Loucy (cell line): ENCODE results near the gene IL17RD.

Experiments used
- H2AFZ ChIP-seq: fragments of 200-600 bp; sonication (generic); 2 replicates; pipeline ENCODE4 v1.6.0; 2016; ENCODE audit warnings: antibody characterized with exemption, mild to moderate bottlenecking, low read length, moderate library complexity
- H3F3A ChIP-seq: fragments of 200-600 bp; 2 replicates; pipeline ENCODE4 v1.6.0; 2016; ENCODE audit warnings: antibody characterized with exemption, low read depth, mild to moderate bottlenecking
- H3K27me3 ChIP-seq: fragments of 200-600 bp; sonication (generic); 2 replicates; pipeline ENCODE4 v1.6.1; 2014; ENCODE audit warnings: low read length, mild to moderate bottlenecking; ENCODE audit not compliant: insufficient read depth, poor library complexity, severe bottlenecking
- H3K36me3 ChIP-seq: fragments of 200-600 bp; sonication (generic); 2 replicates; pipeline ENCODE4 v1.6.1; 2016; ENCODE audit warnings: low read length; ENCODE audit not compliant: insufficient read depth
- H3K4me1 ChIP-seq: fragments of 200-600 bp; sonication (generic); 2 replicates; pipeline ENCODE4 v1.5.1; 2014; ENCODE audit warnings: low read length, mild to moderate bottlenecking; ENCODE audit not compliant: insufficient read depth, poor library complexity, severe bottlenecking
- H3K4me2 ChIP-seq: fragments of 200-600 bp; sonication (generic); 2 replicates; pipeline ENCODE4 v1.6.0; 2014; ENCODE audit warnings: antibody characterized with exemption, low read length, low read depth, mild to moderate bottlenecking; ENCODE audit not compliant: poor library complexity, severe bottlenecking
- H3K4me3 ChIP-seq: fragments of 200-600 bp; sonication (generic); 2 replicates; pipeline ENCODE4 v1.5.1; 2014; ENCODE audit warnings: low read length, mild to moderate bottlenecking, mixed read lengths; ENCODE audit not compliant: poor library complexity, severe bottlenecking
- H3K79me2 ChIP-seq: fragments of 200-600 bp; sonication (generic); 2 replicates; pipeline ENCODE4 v1.6.1; 2014; ENCODE audit warnings: low read length; ENCODE audit not compliant: insufficient read depth
- H3K9ac ChIP-seq: fragments of 200-600 bp; sonication (generic); 2 replicates; pipeline ENCODE4 v1.6.0; 2014; ENCODE audit warnings: mild to moderate bottlenecking, low read depth, low read length, moderate library complexity; ENCODE audit not compliant: poor library complexity, severe bottlenecking
- H3K9me2 ChIP-seq: fragments of 200-600 bp; sonication (generic); replicated peaks from 2 replicates; pipeline ENCODE4 v1.6.1; 2016; ENCODE audit warnings: low read depth, low read length, mixed read lengths
- H3K9me3 ChIP-seq: fragments of 200-600 bp; sonication (generic); 2 replicates; pipeline ENCODE4 v1.6.1; 2014; ENCODE audit warnings: mild to moderate bottlenecking, antibody characterized with exemption, low read length, low read depth; ENCODE audit not compliant: insufficient read depth
- H4K20me1 ChIP-seq: fragments of 200-600 bp; sonication (generic); 2 replicates; pipeline ENCODE4 v1.6.0; 2014; ENCODE audit warnings: antibody characterized with exemption, low read length, mild to moderate bottlenecking; ENCODE audit not compliant: insufficient read depth, poor library complexity, severe bottlenecking
- CTCF ChIP-seq: fragments of 200-600 bp; sonication (generic); conservative IDR thresholded peaks from 2 replicates; pipeline ENCODE4 v1.5.1; 2014; ENCODE audit warnings: mild to moderate bottlenecking, antibody characterized with exemption, low read length
- EZH2phosphoT487 ChIP-seq: fragments of 200-600 bp; IDR thresholded peaks from 2 replicates; pipeline ENCODE4 v1.6.1; 2018; ENCODE audit warnings: antibody characterized with exemption, mild to moderate bottlenecking, moderate library complexity, borderline replicate concordance

Gene IL17RD

GRCh38 chr3:57110798-57111197 lies 54.4 kb downstream of the IL17RD start:
- no peak overlapping the region for H3K4me3 ChIP-seq
- no peak overlapping the region for H2AFZ ChIP-seq
- H3K27me3 ChIP-seq: no peaks in the 10 kb centered on the region
- no peaks in the 10 kb centered on the region for H4K20me1 ChIP-seq
- no peak overlapping the region for H3K9ac ChIP-seq
- no peaks in the 10 kb centered on the region for H3F3A ChIP-seq
- H3K79me2 ChIP-seq: no peaks in the 10 kb centered on the region
- H3K36me3 ChIP-seq: no peaks in the 10 kb centered on the region
- no peak overlapping the region for H3K4me2 ChIP-seq
- no peaks in the 10 kb centered on the region for H3K4me1 ChIP-seq
- no peaks in the 10 kb centered on the region for H3K9me2 ChIP-seq
- TF ChIP-seq CTCF (no peak), EZH2phosphoT487 (no peak)
- H3K9me3 ChIP-seq: no peaks in the 10 kb centered on the region

- Histone ChIP-seq H3F3A (no peaks in the 10 kb centered on the region), H3K4me3 (no peak overlapping the region), H3K36me3 (no peaks in the 10 kb centered on the region), H3K79me2 (no peaks in the 10 kb centered on the region), H3K9ac (no peak overlapping the region), H4K20me1 (no peaks in the 10 kb centered on the region), H3K9me2 (no peaks in the 10 kb centered on the region), H3K9me3 (no peaks in the 10 kb centered on the region), H2AFZ (no peak overlapping the region), H3K4me2 (no peak overlapping the region), H3K27me3 (no peaks in the 10 kb centered on the region), H3K4me1 (no peaks in the 10 kb centered on the region)
- TF ChIP-seq CTCF (no peak), EZH2phosphoT487 (no peak)
Observed at GRCh38 chr3:57110214-57110613, 54.9 kb downstream of the IL17RD start.

- H3K9ac ChIP-seq: no peak overlapping the region
- no peak overlapping the region for H3K4me3 ChIP-seq
- no peaks in the 10 kb centered on the region for H3K36me3 ChIP-seq
- H3K4me1 ChIP-seq: no peaks in the 10 kb centered on the region
- H2AFZ ChIP-seq: no peak overlapping the region
- no peak overlapping the region for H3K4me2 ChIP-seq
- H3F3A ChIP-seq: no peaks in the 10 kb centered on the region
- no peaks in the 10 kb centered on the region for H4K20me1 ChIP-seq
- no peaks in the 10 kb centered on the region for H3K27me3 ChIP-seq
- no peaks in the 10 kb centered on the region for H3K9me2 ChIP-seq
- H3K9me3 ChIP-seq: no peaks in the 10 kb centered on the region
- no peaks in the 10 kb centered on the region for H3K79me2 ChIP-seq
- TF ChIP-seq CTCF (no peak), EZH2phosphoT487 (no peak)
Observed at GRCh38 chr3:57109437-57110199, 55.5 kb downstream of the IL17RD start.
